Neural cell (in vitro differentiated cells): ENCODE measurements around the gene STX8. TPM values are rescaled to one million over a fixed set of nuclear protein-coding genes. Genes with fewer than 3 reads are reported as not detected.

Source experiments
- H2AFZ ChIP-seq: fragments of 200-600, 300-800 bp; sonication (generic), shearing (Covaris generic); 2 replicates; pipeline ENCODE4 v1.6.0; 2014; ENCODE audit warnings: low read depth, mild to moderate bottlenecking, antibody characterized with exemption, low read length, moderate library complexity
- H3F3A ChIP-seq: fragments of 200-600 bp; shearing (Covaris generic); 2 replicates; pipeline ENCODE4 v1.6.1; 2016; ENCODE audit warnings: mild to moderate bottlenecking, moderate library complexity, mixed read lengths, antibody characterized with exemption, low read length; ENCODE audit not compliant: insufficient read depth, poor library complexity, severe bottlenecking
- H3K27ac ChIP-seq: fragments of 200-600, 300-800 bp; sonication (generic), shearing (Covaris generic); 2 replicates; pipeline ENCODE4 v1.5.1; 2014; ENCODE audit warnings: mild to moderate bottlenecking, low read length, moderate library complexity
- H3K27me3 ChIP-seq: fragments of 300-800, 200-600 bp; sonication (generic), shearing (Covaris generic); 2 replicates; pipeline ENCODE4 v1.6.0; 2014; ENCODE audit warnings: mild to moderate bottlenecking, low read depth, low read length, moderate library complexity; ENCODE audit not compliant: insufficient read depth
- H3K36me3 ChIP-seq: fragments of 300-800, 200-600 bp; sonication (generic), shearing (Covaris generic); 2 replicates; pipeline ENCODE4 v1.5.1; 2014; ENCODE audit warnings: mild to moderate bottlenecking, antibody characterized with exemption, low read length, moderate library complexity; ENCODE audit not compliant: insufficient read depth
- H3K4me2 ChIP-seq: fragments of 300-800, 200-600 bp; sonication (generic), shearing (Covaris generic); 2 replicates; pipeline ENCODE4 v1.6.0; 2014; ENCODE audit warnings: mild to moderate bottlenecking, low read length
- H3K4me3 ChIP-seq: fragments of 300-800, 200-600 bp; sonication (generic), shearing (Covaris generic); 2 replicates; pipeline ENCODE4 v1.5.1; 2014; ENCODE audit warnings: mild to moderate bottlenecking, low read length, moderate library complexity
- H3K79me2 ChIP-seq: fragments of 200-600 bp; shearing (Covaris generic); replicated peaks from 2 replicates; pipeline ENCODE4 v1.6.0; 2014; ENCODE audit warnings: mild to moderate bottlenecking, low read length, moderate library complexity; ENCODE audit not compliant: insufficient read depth
- H3K9ac ChIP-seq: fragments of 300-800, 200-600 bp; sonication (generic), shearing (Covaris generic); 2 replicates; pipeline ENCODE4 v1.6.1; 2016; ENCODE audit warnings: mild to moderate bottlenecking, low read length, mixed read lengths
- H3K9me2 ChIP-seq: fragments of 200-600 bp; shearing (Covaris generic); 2 replicates; pipeline ENCODE4 v1.6.1; 2016; ENCODE audit warnings: mild to moderate bottlenecking, low read length, mixed read lengths; ENCODE audit not compliant: insufficient read depth
- H3K9me3 ChIP-seq: fragments of 200-600, 300-800 bp; sonication (generic), shearing (Covaris generic); 2 replicates; pipeline ENCODE4 v1.6.1; 2016; ENCODE audit warnings: mild to moderate bottlenecking, mixed run types, low read length, moderate library complexity, mixed read lengths
- H4K20me1 ChIP-seq: fragments of 200-600 bp; shearing (Covaris generic); 2 replicates; pipeline ENCODE4 v1.6.1; 2016; ENCODE audit warnings: mild to moderate bottlenecking, mixed run types; ENCODE audit not compliant: insufficient read depth
- CTCF ChIP-seq: fragments of 450-650 bp; IDR thresholded peaks from 2 replicates; pipeline ENCODE4 v1.5.1; 2014; ENCODE audit warnings: antibody characterized with exemption, mild to moderate bottlenecking, moderate library complexity; ENCODE audit not compliant: poor library complexity, severe bottlenecking
- EP300 ChIP-seq: fragments of 450-650 bp; conservative IDR thresholded peaks from 2 replicates; pipeline ENCODE4 v1.6.1; 2014; ENCODE audit warnings: antibody characterized with exemption, mild to moderate bottlenecking, moderate library complexity; ENCODE audit not compliant: poor library complexity, severe bottlenecking
- EZH2 ChIP-seq: fragments of 200-600, 300-800 bp; shearing (Covaris generic), sonication (generic); IDR thresholded peaks from 2 replicates; pipeline ENCODE4 v1.6.1; 2014; ENCODE audit warnings: antibody characterized with exemption, low read length, borderline replicate concordance, mild to moderate bottlenecking; ENCODE audit not compliant: insufficient read depth, poor library complexity, severe bottlenecking
- MXI1 ChIP-seq: fragments of 450-650 bp; conservative IDR thresholded peaks from 2 replicates; pipeline ENCODE4 v1.6.1; 2014; ENCODE audit warnings: antibody characterized with exemption, mild to moderate bottlenecking; ENCODE audit not compliant: poor library complexity, severe bottlenecking
- POLR2AphosphoS5 ChIP-seq: IDR thresholded peaks from 2 replicates; pipeline ENCODE4 v1.6.1; 2012
- RAD21 ChIP-seq: fragments of 450-650 bp; conservative IDR thresholded peaks from 2 replicates; pipeline ENCODE4 v1.6.1; 2014; ENCODE audit warnings: antibody characterized with exemption, mild to moderate bottlenecking, moderate library complexity
- REST ChIP-seq: IDR thresholded peaks from 2 replicates; pipeline ENCODE4 v1.6.1; 2012; ENCODE audit warnings: borderline replicate concordance
- SMC3 ChIP-seq: fragments of 450-650 bp; conservative IDR thresholded peaks from 2 replicates; pipeline ENCODE4 v1.6.1; 2014; ENCODE audit warnings: antibody characterized with exemption, mild to moderate bottlenecking, moderate library complexity; ENCODE audit not compliant: poor library complexity
- TAF1 ChIP-seq: IDR thresholded peaks from 2 replicates; pipeline ENCODE4 v1.6.1; 2012; ENCODE audit warnings: low read depth
- polyA plus RNA-seq: library from polyadenylated mRNA; depleted of rRNA; stranded (reverse); fragments of >200 nt; gene quantifications from 2 replicates; pipeline ENCODE4 v1.2.3, GENCODE V29; 2014

STX8 gene
- polyA plus RNA-seq, 1 donor from 2014 or later = 100 TPM

- no peaks in the 10 kb centered on the region for H3K79me2 ChIP-seq
- H3F3A ChIP-seq = no peaks in the 10 kb centered on the region
- H3K4me3 ChIP-seq = no peak overlapping the region
- H2AFZ ChIP-seq = no peak overlapping the region
- H3K4me2 ChIP-seq = no peak overlapping the region
- H3K27ac ChIP-seq = no peak overlapping the region
- no peaks in the 10 kb centered on the region for H3K27me3 ChIP-seq
- no peaks in the 10 kb centered on the region for H3K9me2 ChIP-seq
- H3K9ac ChIP-seq = no peak overlapping the region
- no peaks in the 10 kb centered on the region for H4K20me1 ChIP-seq
- H3K36me3 ChIP-seq = no peaks in the 10 kb centered on the region
- TF ChIP-seq SMC3 (no peak), TAF1 (no peak), EZH2 (no peak), POLR2AphosphoS5 (no peak), MXI1 (no peak)
- no peaks in the 10 kb centered on the region for H3K9me3 ChIP-seq
Observed at GRCh38 chr17:9403257-9403656, 172.4 kb downstream of the STX8 start.

GRCh38 chr17:9402590-9403199, 172.9 kb downstream of the STX8 start:
- no peak overlapping the region for H3K4me2 ChIP-seq
- no peaks in the 10 kb centered on the region for H3K36me3 ChIP-seq
- no peak for TF ChIP-seq MXI1
- TF ChIP-seq POLR2AphosphoS5 = no peak
- TF ChIP-seq REST = no peak
- TF ChIP-seq TAF1 = no peak
- TF ChIP-seq EZH2 = no peak
- no peak for TF ChIP-seq RAD21
- no peak for TF ChIP-seq EP300
- no peak for TF ChIP-seq SMC3
- TF ChIP-seq CTCF = no peak
- H4K20me1 ChIP-seq = no peaks in the 10 kb centered on the region
- no peak overlapping the region for H2AFZ ChIP-seq
- H3K27me3 ChIP-seq = no peaks in the 10 kb centered on the region
- no peaks in the 10 kb centered on the region for H3K9me3 ChIP-seq
- H3K4me3 ChIP-seq = no peak overlapping the region
- H3K9ac ChIP-seq = no peak overlapping the region
- H3K27ac ChIP-seq = no peak overlapping the region
- no peaks in the 10 kb centered on the region for H3K79me2 ChIP-seq
- H3K9me2 ChIP-seq = no peaks in the 10 kb centered on the region
- no peaks in the 10 kb centered on the region for H3F3A ChIP-seq
